DOHH2 (cell line): ENCODE data around the gene ABCA5.

Experiments used
- H3F3A ChIP-seq: fragments of 200-600 bp; sonication (generic), shearing (Covaris generic); 2 replicates; pipeline ENCODE4 v1.6.0; 2016; ENCODE audit warnings: antibody characterized with exemption, mild to moderate bottlenecking; ENCODE audit not compliant: control insufficient read depth, insufficient read depth
- H3K27ac ChIP-seq: fragments of 200-600 bp; sonication (generic); 2 replicates; pipeline ENCODE4 v1.5.1; 2014; ENCODE audit warnings: low read depth, mild to moderate bottlenecking, low read length, moderate library complexity
- H3K27me3 ChIP-seq: fragments of 200-600 bp; sonication (generic); 2 replicates; pipeline ENCODE4 v1.6.1; 2014; ENCODE audit warnings: mild to moderate bottlenecking, low read length, mixed read lengths; ENCODE audit not compliant: control insufficient read depth
- H3K36me3 ChIP-seq: fragments of 200-600 bp; sonication (generic); 2 replicates; pipeline ENCODE4 v1.6.1; 2014; ENCODE audit warnings: mild to moderate bottlenecking, low read length, moderate library complexity, mixed read lengths; ENCODE audit not compliant: control insufficient read depth
- H3K4me1 ChIP-seq: fragments of 200-600 bp; sonication (generic); 2 replicates; pipeline ENCODE4 v1.6.1; 2014; ENCODE audit warnings: mild to moderate bottlenecking, low read length, mixed read lengths; ENCODE audit not compliant: control insufficient read depth
- H3K4me2 ChIP-seq: fragments of 200-600 bp; sonication (generic); 2 replicates; pipeline ENCODE4 v1.6.0; 2014; ENCODE audit warnings: mild to moderate bottlenecking, low read length, moderate library complexity
- H3K4me3 ChIP-seq: fragments of 200-600 bp; sonication (generic); 2 replicates; pipeline ENCODE4 v1.5.1; 2014; ENCODE audit warnings: mild to moderate bottlenecking, low read length, mixed read lengths
- H3K79me2 ChIP-seq: fragments of 200-600 bp; sonication (generic); 2 replicates; pipeline ENCODE4 v1.6.1; 2014; ENCODE audit warnings: mild to moderate bottlenecking, low read length, mixed read lengths; ENCODE audit not compliant: control insufficient read depth
- H3K9me2 ChIP-seq: fragments of 200-600 bp; sonication (generic); replicated peaks from 2 replicates; pipeline ENCODE4 v1.6.1; 2014; ENCODE audit warnings: mild to moderate bottlenecking, low read length, mixed read lengths; ENCODE audit not compliant: control insufficient read depth
- H3K9me3 ChIP-seq: fragments of 200-600 bp; sonication (generic); 2 replicates; pipeline ENCODE4 v1.6.1; 2014; ENCODE audit warnings: antibody characterized with exemption, low read length, mixed read lengths; ENCODE audit not compliant: control insufficient read depth, insufficient read depth
- H4K20me1 ChIP-seq: fragments of 200-600 bp; sonication (generic); 2 replicates; pipeline ENCODE4 v1.6.0; 2014; ENCODE audit warnings: low read depth, mild to moderate bottlenecking, antibody characterized with exemption, low read length, moderate library complexity; ENCODE audit not compliant: control insufficient read depth, insufficient read depth
- EZH2phosphoT487 ChIP-seq: fragments of 200-600 bp; sonication (generic); IDR thresholded peaks from 2 replicates; pipeline ENCODE4 v1.6.1; 2017; ENCODE audit warnings: borderline replicate concordance, mild to moderate bottlenecking, antibody characterized with exemption, low read length, moderate library complexity, mixed read lengths
- TF ChIP-seq, protein P1 (sequence below): fragments of 200-600 bp; sonication (generic); IDR thresholded peaks from one replicate; pipeline ENCODE4 v1.5.1; 2014; ENCODE audit warnings: antibody characterized with exemption, mild to moderate bottlenecking, low read depth, low read length; ENCODE audit not compliant: poor library complexity, severe bottlenecking

The ABCA5 gene

DNA sequence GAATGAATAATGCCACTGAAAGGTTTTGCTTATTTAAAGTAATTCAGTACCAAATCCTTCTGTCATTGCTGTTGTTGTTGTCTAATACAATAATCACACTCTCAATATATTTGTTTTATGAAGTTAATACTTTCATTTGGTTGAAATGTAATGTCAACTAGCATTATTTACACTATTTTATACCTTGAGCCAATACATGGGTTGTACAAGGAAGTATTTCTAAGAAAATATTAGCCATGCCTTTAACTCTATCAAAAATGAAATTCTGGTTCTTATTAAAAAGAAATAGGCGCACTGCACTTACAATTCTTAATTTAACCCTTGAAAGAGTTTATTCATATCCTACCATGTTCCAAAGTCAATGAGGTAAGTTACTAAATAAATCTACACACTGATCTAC is 80.7 kb downstream of the ABCA5 start:
- Histone ChIP-seq H3F3A (no peaks in the 10 kb centered on the region), H3K9me3 (no peaks in the 10 kb centered on the region), H3K4me3 (no peak overlapping the region), H4K20me1 (no peaks in the 10 kb centered on the region), H3K27ac (no peak overlapping the region), H3K4me1 (no peaks in the 10 kb centered on the region), H3K9me2 (no peaks in the 10 kb centered on the region), H3K79me2 (no peaks in the 10 kb centered on the region), H3K4me2 (no peak overlapping the region), H3K36me3 (no peaks in the 10 kb centered on the region), H3K27me3 (no peaks in the 10 kb centered on the region)
- TF ChIP-seq, protein P1, sequence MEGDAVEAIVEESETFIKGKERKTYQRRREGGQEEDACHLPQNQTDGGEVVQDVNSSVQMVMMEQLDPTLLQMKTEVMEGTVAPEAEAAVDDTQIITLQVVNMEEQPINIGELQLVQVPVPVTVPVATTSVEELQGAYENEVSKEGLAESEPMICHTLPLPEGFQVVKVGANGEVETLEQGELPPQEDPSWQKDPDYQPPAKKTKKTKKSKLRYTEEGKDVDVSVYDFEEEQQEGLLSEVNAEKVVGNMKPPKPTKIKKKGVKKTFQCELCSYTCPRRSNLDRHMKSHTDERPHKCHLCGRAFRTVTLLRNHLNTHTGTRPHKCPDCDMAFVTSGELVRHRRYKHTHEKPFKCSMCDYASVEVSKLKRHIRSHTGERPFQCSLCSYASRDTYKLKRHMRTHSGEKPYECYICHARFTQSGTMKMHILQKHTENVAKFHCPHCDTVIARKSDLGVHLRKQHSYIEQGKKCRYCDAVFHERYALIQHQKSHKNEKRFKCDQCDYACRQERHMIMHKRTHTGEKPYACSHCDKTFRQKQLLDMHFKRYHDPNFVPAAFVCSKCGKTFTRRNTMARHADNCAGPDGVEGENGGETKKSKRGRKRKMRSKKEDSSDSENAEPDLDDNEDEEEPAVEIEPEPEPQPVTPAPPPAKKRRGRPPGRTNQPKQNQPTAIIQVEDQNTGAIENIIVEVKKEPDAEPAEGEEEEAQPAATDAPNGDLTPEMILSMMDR: no peak
- no peak for TF ChIP-seq EZH2phosphoT487

DNA sequence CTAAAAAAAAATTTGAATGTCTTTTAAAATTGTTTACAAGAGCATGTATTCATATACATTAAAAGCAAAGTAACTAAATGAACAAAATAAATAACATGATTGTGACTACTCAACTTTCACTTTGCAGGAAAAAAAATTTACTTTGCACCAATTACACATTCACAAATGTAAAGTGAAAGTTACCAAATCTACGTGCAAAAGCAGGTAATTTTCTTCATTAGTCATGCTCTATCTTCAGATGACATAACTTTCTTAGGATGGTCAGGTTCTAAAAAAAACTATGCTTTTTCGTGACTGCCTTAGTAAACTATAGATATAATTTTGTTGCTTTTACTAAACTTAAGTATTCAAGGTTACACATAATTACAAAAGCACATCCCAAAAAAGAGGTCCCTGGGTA is 81.3 kb downstream of the ABCA5 start:
- H3K27me3 ChIP-seq: no peaks in the 10 kb centered on the region
- H3K27ac ChIP-seq: no peak overlapping the region
- TF ChIP-seq, protein P1: no peak
- no peak for TF ChIP-seq EZH2phosphoT487
- H4K20me1 ChIP-seq: no peaks in the 10 kb centered on the region
- H3K4me2 ChIP-seq: no peak overlapping the region
- H3F3A ChIP-seq: no peaks in the 10 kb centered on the region
- H3K36me3 ChIP-seq: no peaks in the 10 kb centered on the region
- H3K9me2 ChIP-seq: no peaks in the 10 kb centered on the region
- no peaks in the 10 kb centered on the region for H3K4me1 ChIP-seq
- no peaks in the 10 kb centered on the region for H3K79me2 ChIP-seq
- H3K4me3 ChIP-seq: no peak overlapping the region
- no peaks in the 10 kb centered on the region for H3K9me3 ChIP-seq

DNA sequence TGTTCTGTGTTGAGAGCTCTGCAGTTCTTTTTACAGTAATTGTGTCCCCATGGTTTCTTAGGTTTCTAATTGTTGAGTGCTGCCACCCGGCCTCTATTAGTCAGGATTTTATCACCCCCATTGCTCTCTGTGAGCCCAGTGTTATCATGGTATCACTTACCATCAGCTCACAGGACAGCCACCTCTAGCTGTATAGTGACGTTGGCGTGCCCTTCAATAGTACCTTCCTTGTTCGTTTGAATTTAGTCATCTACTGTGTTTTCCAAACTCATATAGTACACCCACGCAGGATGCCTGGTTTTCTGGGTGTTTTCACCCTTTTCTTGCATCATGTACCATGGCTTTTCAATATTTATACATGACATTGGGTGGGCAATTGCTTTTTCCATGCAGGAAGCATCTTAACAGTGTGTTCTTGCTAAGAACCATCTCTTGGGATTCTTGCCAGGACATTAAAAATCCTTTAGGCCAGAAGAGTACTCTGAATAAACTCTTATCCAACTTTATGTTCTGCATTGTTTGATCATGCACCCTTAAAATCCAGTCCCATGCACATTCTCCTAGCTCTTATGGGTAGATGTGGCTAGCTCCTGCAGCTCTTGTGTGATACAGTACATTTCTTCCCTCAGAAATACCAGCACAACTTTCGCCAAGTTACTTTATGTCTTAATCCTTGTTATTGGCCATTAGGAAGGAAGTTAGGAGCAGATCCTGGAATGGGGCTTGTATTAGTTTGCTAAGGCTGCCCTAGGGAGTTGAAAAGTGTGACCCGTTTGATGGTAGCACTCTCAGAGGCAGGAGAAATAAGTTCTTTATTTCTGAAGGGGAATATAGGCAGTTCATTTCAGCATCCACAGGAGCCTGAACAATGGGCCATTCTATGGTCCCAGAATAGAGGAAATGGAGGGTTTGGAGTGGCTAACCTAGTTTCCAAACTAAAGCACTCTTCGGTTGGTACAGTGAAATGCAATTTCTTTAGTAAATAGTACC is 87.0 kb downstream of the ABCA5 start:
- H3K4me3 ChIP-seq: no peak overlapping the region
- H3F3A ChIP-seq: no peaks in the 10 kb centered on the region
- H3K9me2 ChIP-seq: no peaks in the 10 kb centered on the region
- H4K20me1 ChIP-seq: no peaks in the 10 kb centered on the region
- no peak overlapping the region for H3K4me2 ChIP-seq
- H3K79me2 ChIP-seq: no peaks in the 10 kb centered on the region
- no peaks in the 10 kb centered on the region for H3K9me3 ChIP-seq
- H3K27me3 ChIP-seq: no peaks in the 10 kb centered on the region
- TF ChIP-seq, protein P1: no peak
- H3K27ac ChIP-seq: no peak overlapping the region
- H3K4me1 ChIP-seq: no peaks in the 10 kb centered on the region
- H3K36me3 ChIP-seq: no peaks in the 10 kb centered on the region
